Suppressor macrophage treated with lipopolysaccharide for 1 hour (primary cell): ENCODE results near the gene CYLC1.
A peak's percentile ranks its signal among the peaks of the same experiment; 100 is the strongest.

Source experiments
- DNase-seq, 3 donors: peaks; one replicate each; pipeline ENCODE4 v3.0.0-alpha.2; 2020 to 2022

Gene CYLC1, protein sequence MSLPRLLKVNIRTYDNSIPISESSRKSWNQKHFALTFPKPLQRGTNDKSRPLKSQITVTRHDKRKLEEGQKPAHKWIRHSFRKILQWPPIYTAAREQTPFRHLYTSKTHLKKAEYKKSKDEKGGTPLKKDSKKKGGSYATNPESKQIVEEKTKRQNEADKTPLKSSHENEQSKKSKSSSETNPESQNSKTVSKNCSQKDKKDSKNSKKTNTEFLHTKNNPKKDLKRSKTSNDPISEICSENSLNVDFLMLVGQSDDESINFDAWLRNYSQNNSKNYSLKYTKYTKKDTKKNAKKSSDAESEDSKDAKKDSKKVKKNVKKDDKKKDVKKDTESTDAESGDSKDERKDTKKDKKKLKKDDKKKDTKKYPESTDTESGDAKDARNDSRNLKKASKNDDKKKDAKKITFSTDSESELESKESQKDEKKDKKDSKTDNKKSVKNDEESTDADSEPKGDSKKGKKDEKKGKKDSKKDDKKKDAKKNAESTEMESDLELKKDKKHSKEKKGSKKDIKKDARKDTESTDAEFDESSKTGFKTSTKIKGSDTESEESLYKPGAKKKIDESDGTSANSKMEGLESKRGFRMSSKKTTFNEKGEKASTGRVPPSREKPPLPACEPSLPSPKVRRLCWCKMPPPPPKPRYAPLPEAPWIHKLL

DNA sequence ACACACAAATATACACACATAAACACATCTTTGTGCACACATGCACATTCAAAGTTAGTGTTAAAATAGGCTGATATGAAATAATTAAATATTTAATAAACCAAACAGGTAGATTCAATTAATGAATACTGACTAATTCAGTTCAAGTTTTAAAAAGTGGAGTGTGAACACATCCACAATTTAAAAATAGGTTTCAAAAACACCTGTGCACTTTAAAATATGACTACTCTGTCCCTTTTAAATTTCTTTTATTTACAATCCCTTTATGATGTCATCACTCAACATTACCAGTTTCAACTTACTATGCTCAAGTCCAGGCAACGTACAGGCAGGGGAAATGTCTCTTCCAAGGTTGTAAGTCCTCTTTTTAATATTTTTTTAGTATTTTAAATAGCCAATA, at the start of gene CYLC1:
Gene CYLC1, plus strand, starts transcription at position 301 of the 400 bp plus-strand sequence. Its CDS starts 37 bp downstream, at position 338.
- no peak for DNase-seq

DNA sequence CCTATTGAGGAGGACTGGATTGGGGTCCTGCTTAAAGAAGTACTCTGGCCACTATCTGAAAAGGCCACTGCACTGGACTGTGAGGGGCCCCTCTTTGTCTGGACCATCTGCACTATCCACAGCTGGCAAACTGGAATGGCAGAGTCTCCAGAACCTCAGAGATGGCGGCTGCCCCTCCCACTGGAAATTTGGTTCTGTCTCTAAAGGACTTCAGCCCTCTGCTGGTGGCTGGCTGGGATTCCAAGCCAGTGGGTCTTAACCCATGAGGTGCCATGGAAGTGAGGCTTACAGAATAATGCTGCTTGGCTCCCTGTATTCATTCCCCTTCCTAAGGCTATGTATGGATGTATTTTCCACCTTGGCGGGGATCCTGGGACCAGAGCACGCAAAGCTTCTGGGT, 41.6 kb upstream of the CYLC1 start:
- no peak for DNase-seq

DNA sequence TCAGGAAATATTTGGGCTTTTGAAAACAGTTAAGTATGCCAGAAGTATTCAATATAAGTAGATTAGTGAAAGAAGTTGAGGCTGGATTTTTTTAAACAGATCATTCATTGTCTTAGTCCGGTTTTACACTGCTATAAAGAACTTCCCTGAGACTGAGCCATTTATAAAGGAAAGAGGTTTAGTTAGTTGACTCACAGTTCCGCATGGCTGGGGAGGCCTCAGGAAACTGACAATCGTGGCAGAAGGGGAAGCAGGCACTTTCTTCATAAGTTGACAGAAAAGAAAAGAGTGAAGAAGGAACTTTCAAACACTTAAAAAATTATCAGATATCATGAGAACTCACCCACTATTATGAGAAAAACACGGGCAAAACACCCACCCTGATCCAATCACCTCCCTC, 31.1 kb upstream of the CYLC1 start:
- peak in 1 of 3 donors; percentile 15 for DNase-seq

DNA sequence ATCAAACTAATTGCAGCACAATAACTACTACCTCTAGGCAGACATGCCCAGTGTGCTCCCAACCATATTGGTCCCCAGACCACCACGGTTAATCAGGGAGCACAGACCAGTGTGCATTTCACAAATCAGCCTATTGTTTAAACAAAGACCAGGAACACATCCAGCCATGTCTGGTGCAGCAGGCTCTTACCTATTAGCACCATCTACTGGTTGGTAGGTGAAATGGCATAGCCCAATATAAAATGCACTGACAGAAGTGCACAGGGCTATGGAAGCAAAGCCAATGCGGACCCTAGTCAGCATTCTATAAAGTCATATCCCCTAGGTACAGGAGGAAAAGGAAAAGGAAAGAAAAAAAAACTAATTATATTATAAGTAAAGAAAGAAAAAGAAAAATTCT, 15.5 kb upstream of the CYLC1 start:
- DNase-seq = peak; percentile 5 to 37 (median 19)

- DNase-seq = no peak
Measured at GRCh38 chrX:83847339-83847738, 13.6 kb upstream of the CYLC1 start.

GRCh38 chrX:83888585-83888984, 27.6 kb downstream of the CYLC1 start:
- DNase-seq = no peak

- DNase-seq = no peak
Measured at GRCh38 chrX:83892433-83892832, 31.5 kb downstream of the CYLC1 start.

DNA sequence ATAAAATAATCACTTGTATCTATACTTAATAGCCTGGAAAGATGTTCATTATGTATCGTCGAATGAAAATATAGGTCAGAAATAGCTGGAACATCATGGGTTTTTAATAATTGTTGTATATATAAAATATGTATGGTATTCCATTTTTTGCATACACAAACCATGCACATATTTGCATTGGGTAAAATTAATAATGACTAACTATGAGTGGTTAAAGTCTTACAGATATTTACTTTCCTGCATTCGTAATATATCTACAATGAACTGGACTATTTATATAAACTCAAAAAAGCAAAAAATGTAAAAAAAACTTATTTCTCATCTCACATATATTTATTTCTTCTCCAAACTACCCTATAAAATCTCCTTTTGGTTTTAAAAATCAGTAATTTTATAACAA, 46.0 kb downstream of the CYLC1 start:
- DNase-seq = no peak

DNA sequence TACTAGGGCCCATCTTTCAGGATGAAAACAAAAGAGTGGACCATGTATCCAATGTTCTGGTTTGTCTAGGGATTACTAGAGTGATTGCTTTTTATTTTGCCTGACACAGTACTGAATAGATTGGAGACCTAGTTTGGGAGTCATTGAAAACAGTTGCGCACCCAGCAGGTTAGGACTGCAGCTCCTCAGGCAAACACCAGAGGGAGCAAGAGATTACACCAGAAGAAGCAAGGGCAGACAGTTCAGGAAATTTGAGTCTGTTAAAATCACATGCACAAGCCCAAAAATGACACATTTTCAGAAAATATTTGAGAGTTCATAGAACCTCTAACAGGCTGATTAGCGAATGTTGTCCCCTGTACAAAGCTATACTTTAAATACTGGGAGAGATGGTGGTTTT, 55.6 kb downstream of the CYLC1 start:
- peak; percentile 6 to 24 (median 12) for DNase-seq

- no peak for DNase-seq
Measured at GRCh38 chrX:83934220-83934619, 73.3 kb downstream of the CYLC1 start.
